Fibroblast of lung (primary cell): ENCODE data around the gene LMX1A. TPM values are rescaled to one million over a fixed set of nuclear protein-coding genes. Genes with fewer than 3 reads are reported as not detected.

Experiments
- DNase-seq, 2 donors: peaks; one replicate each; pipeline versions ENCODE4 v3.0.0 to v3.0.0-alpha.2; 2010; ENCODE audit warnings: low read depth in 2 of 2
- H2AFZ ChIP-seq: 2 replicates; pipeline ENCODE4 v1.5.1; 2012; ENCODE audit warnings: low read length, control low read depth, inconsistent platforms
- H3K27ac ChIP-seq: 2 replicates; pipeline ENCODE4 v1.5.1; 2011; ENCODE audit warnings: low read length, control low read depth; ENCODE audit not compliant: insufficient read depth
- H3K27me3 ChIP-seq: 2 replicates; pipeline ENCODE4 v1.5.1; 2011; ENCODE audit warnings: mild to moderate bottlenecking, low read length; ENCODE audit not compliant: control insufficient read depth, insufficient read depth
- H3K36me3 ChIP-seq: 2 replicates; pipeline ENCODE4 v1.5.1; 2011; ENCODE audit warnings: low read length; ENCODE audit not compliant: control insufficient read depth, insufficient read depth
- H3K4me1 ChIP-seq: 2 replicates; pipeline ENCODE4 v1.5.1; 2011; ENCODE audit warnings: low read length; ENCODE audit not compliant: control insufficient read depth, insufficient read depth; ENCODE audit errors: extremely low read depth
- H3K4me2 ChIP-seq: 2 replicates; pipeline ENCODE4 v1.5.1; 2011; ENCODE audit warnings: low read length, control low read depth; ENCODE audit not compliant: insufficient read depth; ENCODE audit errors: extremely low read depth
- H3K4me3 ChIP-seq, 4 experiments: fragments of 200-600 bp in 1 of 4; sonication (generic) in 1 of 4; replicated peaks in 1 of 4; 2 replicates each; pipeline ENCODE4 v1.5.1; 2011 to 2016; ENCODE audit warnings: low read length in 4 of 4, low read depth in 3 of 4, mild to moderate bottlenecking in 3 of 4, control low read depth in 2 of 4, inconsistent platforms in 1 of 4, mixed read lengths in 1 of 4; ENCODE audit not compliant: insufficient read depth in 1 of 4; ENCODE audit errors: control extremely low read depth in 1 of 4
- H3K79me2 ChIP-seq: 2 replicates; pipeline ENCODE4 v1.5.1; 2012; ENCODE audit warnings: mild to moderate bottlenecking, low read length, inconsistent platforms; ENCODE audit not compliant: control insufficient read depth, insufficient read depth
- H3K9ac ChIP-seq: 2 replicates; pipeline ENCODE4 v1.5.1; 2011; ENCODE audit warnings: mild to moderate bottlenecking, low read length, control low read depth; ENCODE audit not compliant: insufficient read depth
- H3K9me3 ChIP-seq: 2 replicates; pipeline ENCODE4 v1.5.1; 2012; ENCODE audit warnings: low read depth, low read length; ENCODE audit not compliant: control insufficient read depth, insufficient read depth
- H4K20me1 ChIP-seq: 2 replicates; pipeline ENCODE4 v1.5.1; 2011; ENCODE audit warnings: low read length; ENCODE audit not compliant: control insufficient read depth, insufficient read depth; ENCODE audit errors: extremely low read depth
- CTCF ChIP-seq, 2 donors: IDR thresholded peaks in 1 of 2; conservative IDR thresholded peaks in 1 of 2; 1 replicate in 1 of 2; 2 replicates in 1 of 2; pipeline ENCODE4 v1.5.1; 2011 to 2012; ENCODE audit warnings: low read length in 2 of 2, control low read depth in 1 of 2, inconsistent platforms in 1 of 2, low read depth in 1 of 2, mild to moderate bottlenecking in 1 of 2
- EZH2 ChIP-seq: IDR thresholded peaks from 2 replicates; pipeline ENCODE4 v1.5.1; 2012; ENCODE audit warnings: low read length, control low read depth, mild to moderate bottlenecking; ENCODE audit errors: missing control alignments
- polyA plus RNA-seq, 2 donors: library from polyadenylated mRNA; depleted of rRNA in 1 of 2; stranded (reverse) in 1 of 2; unstranded in 1 of 2; fragments of >200 nt; gene quantifications; 2 replicates each; pipeline ENCODE4 v1.2.1, GENCODE V29; 2011 to 2012; ENCODE audit warnings: missing spikeins in 1 of 2
- total RNA-seq: library from RNA; depleted of rRNA; stranded (reverse); fragments of >200 nt; gene quantifications from 2 replicates; pipeline ENCODE4 v1.2.1, GENCODE V29; 2014

Gene LMX1A
- total and polyA plus RNA-seq, 2 donors (not counting 1 experiment from before 2014, with no cell fraction given), result not detected

- H2AFZ ChIP-seq, result no peak overlapping the region
- H4K20me1 ChIP-seq, result no peaks in the 10 kb centered on the region
- no peak for TF ChIP-seq CTCF (conservative IDR thresholded peaks at IDR 0.05 in 1 of 2, IDR thresholded peaks at IDR 0.05 in 1 of 2; ENCODE audit: low read depth in 1 of 2, low read length in 2 of 2)
- no peak for TF ChIP-seq EZH2
- no peak overlapping the region for H3K27ac ChIP-seq
- H3K4me3 ChIP-seq, result no peak overlapping the region
- H3K4me1 ChIP-seq, result no peaks in the 10 kb centered on the region
- no peaks in the 10 kb centered on the region for H3K36me3 ChIP-seq
- no peaks in the 10 kb centered on the region for H3K79me2 ChIP-seq
- no peaks in the 10 kb centered on the region for H3K27me3 ChIP-seq
- DNase-seq, result no peak
- H3K4me2 ChIP-seq, result no peak overlapping the region
- H3K9ac ChIP-seq, result no peak overlapping the region
- H3K9me3 ChIP-seq, result no peaks in the 10 kb centered on the region
Observed at GRCh38 chr1:165298203-165298820, 58.2 kb downstream of the LMX1A start.

GRCh38 chr1:165296205-165296604 is 60.3 kb downstream of the LMX1A start:
- Histone ChIP-seq H3K9me3 (no peaks in the 10 kb centered on the region), H3K27me3 (no peaks in the 10 kb centered on the region), H2AFZ (no peak overlapping the region), H3K9ac (no peak overlapping the region), H3K4me3 (no peak overlapping the region), H3K4me1 (no peaks in the 10 kb centered on the region), H3K4me2 (no peak overlapping the region), H3K36me3 (no peaks in the 10 kb centered on the region), H3K27ac (no peak overlapping the region), H4K20me1 (no peaks in the 10 kb centered on the region), H3K79me2 (no peaks in the 10 kb centered on the region)
- TF ChIP-seq CTCF (conservative IDR thresholded peaks at IDR 0.05 in 1 of 2, IDR thresholded peaks at IDR 0.05 in 1 of 2; ENCODE audit: low read depth in 1 of 2, low read length in 2 of 2) (no peak), EZH2 (no peak)
- DNase-seq, result no peak

GRCh38 chr1:165290148-165290547 is 66.4 kb downstream of the LMX1A start:
- no peaks in the 10 kb centered on the region for H3K36me3 ChIP-seq
- no peaks in the 10 kb centered on the region for H3K79me2 ChIP-seq
- no peak overlapping the region for H3K4me3 ChIP-seq
- no peak overlapping the region for H3K4me2 ChIP-seq
- no peak for TF ChIP-seq EZH2
- no peak for TF ChIP-seq CTCF (conservative IDR thresholded peaks at IDR 0.05 in 1 of 2, IDR thresholded peaks at IDR 0.05 in 1 of 2; ENCODE audit: low read depth in 1 of 2, low read length in 2 of 2)
- no peaks in the 10 kb centered on the region for H4K20me1 ChIP-seq
- no peak overlapping the region for H3K27ac ChIP-seq
- no peak overlapping the region for H2AFZ ChIP-seq
- H3K9ac ChIP-seq, result no peak overlapping the region
- no peaks in the 10 kb centered on the region for H3K9me3 ChIP-seq
- H3K27me3 ChIP-seq, result no peaks in the 10 kb centered on the region
- DNase-seq, result peak in 1 of 2 donors; percentile 2
- no peaks in the 10 kb centered on the region for H3K4me1 ChIP-seq
